ENCODE results near the gene ADIPOR2. TPM values are rescaled to one million over a fixed set of nuclear protein-coding genes. Genes with fewer than 3 reads are reported as not detected.
A peak's percentile ranks its signal among the peaks of the same experiment; 100 is the strongest.

Gene ADIPOR2
- total and polyA plus RNA-seq, 7 donors: 25.2 to 65.9 (median 29.6) TPM

DNA sequence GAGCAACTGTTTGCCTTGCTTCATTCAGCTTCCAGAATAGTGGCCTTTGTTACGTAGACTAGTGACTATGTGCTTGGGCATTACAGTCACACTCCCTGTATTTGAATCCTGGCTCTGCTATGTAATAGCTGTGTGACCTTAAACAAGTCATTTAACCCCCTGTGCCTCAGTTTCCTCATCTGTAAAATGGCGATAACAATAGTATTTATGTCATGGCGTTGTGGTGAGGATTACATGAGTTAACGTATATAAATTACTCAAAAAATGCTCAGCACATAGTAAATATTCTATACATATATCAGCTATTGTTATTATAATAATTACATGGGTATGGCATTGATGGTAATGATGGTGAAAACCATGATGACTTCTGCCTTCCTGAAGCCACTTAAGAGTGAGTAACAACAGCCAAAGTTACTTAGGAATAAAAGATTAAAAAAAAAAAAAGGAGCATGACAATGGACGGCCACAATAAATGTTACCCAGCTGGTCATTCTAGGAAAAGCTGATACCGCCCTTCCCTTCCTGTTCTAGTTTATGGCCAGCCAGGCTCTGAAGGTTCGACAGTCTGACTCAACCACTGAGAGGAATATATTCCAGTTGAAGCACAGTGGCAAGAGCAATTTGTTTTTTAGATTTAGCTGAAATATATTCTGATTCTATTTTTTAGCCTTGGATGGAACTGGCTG is 9.9 kb upstream of the ADIPOR2 start:
- TF ChIP-seq POLR2AphosphoS5 (IDR thresholded peaks at IDR 0.05) (peak in 1 of 4 donors; percentile 12), EP300 (IDR thresholded peaks at IDR 0.05) (no peak)
- TF ChIP-seq, protein P1, sequence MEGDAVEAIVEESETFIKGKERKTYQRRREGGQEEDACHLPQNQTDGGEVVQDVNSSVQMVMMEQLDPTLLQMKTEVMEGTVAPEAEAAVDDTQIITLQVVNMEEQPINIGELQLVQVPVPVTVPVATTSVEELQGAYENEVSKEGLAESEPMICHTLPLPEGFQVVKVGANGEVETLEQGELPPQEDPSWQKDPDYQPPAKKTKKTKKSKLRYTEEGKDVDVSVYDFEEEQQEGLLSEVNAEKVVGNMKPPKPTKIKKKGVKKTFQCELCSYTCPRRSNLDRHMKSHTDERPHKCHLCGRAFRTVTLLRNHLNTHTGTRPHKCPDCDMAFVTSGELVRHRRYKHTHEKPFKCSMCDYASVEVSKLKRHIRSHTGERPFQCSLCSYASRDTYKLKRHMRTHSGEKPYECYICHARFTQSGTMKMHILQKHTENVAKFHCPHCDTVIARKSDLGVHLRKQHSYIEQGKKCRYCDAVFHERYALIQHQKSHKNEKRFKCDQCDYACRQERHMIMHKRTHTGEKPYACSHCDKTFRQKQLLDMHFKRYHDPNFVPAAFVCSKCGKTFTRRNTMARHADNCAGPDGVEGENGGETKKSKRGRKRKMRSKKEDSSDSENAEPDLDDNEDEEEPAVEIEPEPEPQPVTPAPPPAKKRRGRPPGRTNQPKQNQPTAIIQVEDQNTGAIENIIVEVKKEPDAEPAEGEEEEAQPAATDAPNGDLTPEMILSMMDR (IDR thresholded peaks at IDR 0.05): no peak
- DNase-seq: no peak
- Histone ChIP-seq H3K27ac (peak overlapping the region in 2 of 4 donors; percentile 22 to 59), H3K27me3 (no peaks in the 10 kb centered on the region), H3K36me3 (no peaks in the 10 kb centered on the region), H3K4me1 (no peaks in the 10 kb centered on the region), H3K9me3 (no peaks in the 10 kb centered on the region), H3K4me3 (no peak overlapping the region)
- WGBS, 2 donors: 44 to 74% methylated on average over 7 of the region's 7 CpGs
- intact Hi-C loops (cut with DNase I): no loop called here

DNA sequence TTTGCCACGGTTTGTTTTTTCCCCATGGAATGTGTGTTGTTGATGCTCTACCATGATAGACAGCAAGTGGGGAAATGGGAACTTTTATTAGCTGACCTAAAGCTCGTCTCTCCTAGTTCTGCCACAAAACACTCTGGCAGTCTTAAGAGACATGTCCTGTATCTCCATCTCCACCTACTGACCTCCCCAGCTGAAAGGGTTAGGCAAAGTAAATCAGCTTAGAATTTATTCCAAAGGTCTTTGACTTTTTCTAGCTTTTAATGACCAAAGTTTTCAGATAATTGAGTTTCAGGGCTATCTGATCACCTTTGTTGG is 9.4 kb upstream of the ADIPOR2 start:
- intact Hi-C loops (cut with DNase I): no loop called here
- H3K4me1 ChIP-seq: no peaks in the 10 kb centered on the region
- no peak for DNase-seq
- H3K36me3 ChIP-seq: no peaks in the 10 kb centered on the region
- no peak for TF ChIP-seq POLR2A (IDR thresholded peaks at IDR 0.05)
- TF ChIP-seq EP300 (IDR thresholded peaks at IDR 0.05): no peak
- TF ChIP-seq, protein P1 (IDR thresholded peaks at IDR 0.05): no peak
- TF ChIP-seq POLR2AphosphoS5 (IDR thresholded peaks at IDR 0.05): no peak
- peak overlapping the region in 2 of 4 donors; percentile 22 to 59 for H3K27ac ChIP-seq
- 17 to 52% methylated on average over 2 of the region's 2 CpGs for WGBS, 2 donors
- no peaks in the 10 kb centered on the region for H3K27me3 ChIP-seq
- H3K9me3 ChIP-seq: no peaks in the 10 kb centered on the region
- H3K4me3 ChIP-seq: no peak overlapping the region

DNA sequence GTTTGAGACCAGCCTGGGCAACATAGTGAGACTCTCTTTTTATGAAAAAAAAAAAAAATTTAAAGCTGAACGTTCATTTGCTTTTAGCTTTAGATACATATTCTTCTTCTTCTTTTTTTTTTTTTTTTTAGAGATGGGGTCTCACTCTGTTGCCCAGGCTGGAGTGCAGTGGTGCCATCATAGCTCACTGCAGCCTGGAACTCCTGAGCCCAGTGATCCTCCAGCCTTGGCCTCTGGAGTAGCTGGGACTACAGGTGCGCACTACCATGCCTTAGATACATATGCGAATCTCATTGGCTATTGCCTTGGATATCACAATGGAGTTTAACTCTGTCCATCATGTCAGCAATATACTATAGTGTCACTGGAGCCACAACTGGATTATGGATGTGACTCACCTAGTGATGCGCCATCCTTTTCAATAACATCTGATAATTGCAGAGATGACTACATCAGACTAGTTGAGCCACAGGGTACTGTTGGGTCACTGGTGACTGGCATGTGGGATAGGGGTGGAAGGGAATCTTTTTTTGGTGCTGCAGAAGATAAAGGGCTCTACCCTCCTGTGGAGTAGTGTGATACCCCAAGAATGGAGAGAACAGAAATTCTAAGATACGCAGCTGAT is 2.7 kb upstream of the ADIPOR2 start:
- DNase-seq: no peak
- TF ChIP-seq, protein P1 (IDR thresholded peaks at IDR 0.05): no peak
- no peak for TF ChIP-seq POLR2A (IDR thresholded peaks at IDR 0.05)
- no peak overlapping the region for H3K4me3 ChIP-seq
- H3K36me3 ChIP-seq: no peaks in the 10 kb centered on the region
- no peaks in the 10 kb centered on the region for H3K9me3 ChIP-seq
- WGBS, 2 donors: 94 to 95% methylated on average over 5 of the region's 5 CpGs
- no peak overlapping the region for H3K27ac ChIP-seq
- no peaks in the 10 kb centered on the region for H3K27me3 ChIP-seq
- peaks cover 0 to 24% (median 18%) of the 10 kb centered on the region in 4 donors for H3K4me1 ChIP-seq
- intact Hi-C loops (cut with DNase I): no loop called here

DNA sequence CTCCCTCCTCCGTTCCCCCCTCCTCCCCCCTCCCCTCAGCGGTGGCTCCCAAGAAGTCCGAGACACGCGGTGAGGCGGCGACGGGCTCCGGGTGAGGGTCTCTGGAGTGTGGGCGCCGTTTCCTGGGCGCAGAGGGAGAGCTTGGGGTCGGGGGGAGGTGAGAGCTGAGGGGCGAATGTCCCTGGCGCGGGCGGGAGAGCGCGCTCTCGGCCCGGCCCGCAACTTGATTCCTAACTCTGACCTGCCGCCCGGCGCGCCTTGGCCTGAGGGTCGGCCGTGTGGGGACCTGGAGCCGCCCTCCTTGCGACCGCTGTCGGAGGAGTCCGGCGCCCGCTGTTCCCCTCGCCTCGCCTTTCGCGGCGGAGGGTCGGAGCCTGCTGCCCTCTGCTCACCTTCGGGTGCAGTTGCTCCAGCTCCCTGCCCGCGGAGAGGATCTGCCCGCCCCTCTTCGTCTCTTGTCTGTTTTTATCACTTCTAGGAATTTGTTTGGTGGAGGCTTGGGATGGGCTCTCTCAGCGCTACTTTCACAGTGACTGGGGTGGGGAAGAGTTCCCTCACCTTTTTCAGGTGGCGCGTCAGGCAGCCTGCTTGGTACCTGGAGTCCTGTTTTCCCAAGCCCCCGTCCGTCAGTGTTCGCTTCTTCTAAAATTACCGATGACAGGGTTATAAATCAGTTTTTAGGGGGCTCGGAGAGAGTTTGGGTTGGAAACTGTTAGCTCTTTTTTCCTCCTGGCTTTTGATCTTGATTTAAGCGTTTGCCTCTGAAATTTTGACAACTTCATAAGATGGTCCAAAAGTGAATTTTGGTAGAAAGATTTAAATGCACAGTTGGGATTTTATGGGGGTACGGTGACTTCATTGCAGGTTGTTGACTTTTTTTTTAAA is 495 bp downstream of the ADIPOR2 start:
- Histone ChIP-seq H3K36me3 (no peaks in the 10 kb centered on the region), H3K4me3 (peak overlapping the region; percentile 76 to 95 (median 85)), H3K27me3 (no peaks in the 10 kb centered on the region), H3K9me3 (no peaks in the 10 kb centered on the region), H3K27ac (peak overlapping the region; percentile 90 to 97 (median 93)), H3K4me1 (peaks cover 0 to 31% (median 22%) of the 10 kb centered on the region in 4 donors)
- intact Hi-C loops (cut with DNase I): loop anchor here (2.0 to 5.0 kb wide), 2 partner anchors 29 to 39 kb away; no protein-coding TSS in a partner anchor
- TF ChIP-seq POLR2A (IDR thresholded peaks at IDR 0.05): no peak
- TF ChIP-seq POLR2AphosphoS5 (IDR thresholded peaks at IDR 0.05): no peak
- TF ChIP-seq EP300 (IDR thresholded peaks at IDR 0.05): no peak
- TF ChIP-seq, protein P1 (IDR thresholded peaks at IDR 0.05): no peak
- DNase-seq: peak; percentile 78
- WGBS, 2 donors: 0 to 1% methylated on average over 56 of the region's 56 CpGs

Measured in sigmoid colon (tissue), 7 donors.